Liver (tissue), 9 donors: ENCODE data around the gene ADGRF4. TPM values are rescaled to one million over a fixed set of nuclear protein-coding genes. Genes with fewer than 3 reads are reported as not detected.

Experiments used
- DNase-seq: peaks from one replicate; pipeline ENCODE4 v3.0.0-alpha.2; 2017; ENCODE audit warnings: low spot score
- H3K27ac ChIP-seq, 2 donors: one replicate each; pipeline ENCODE4 v1.7.0; 2013; ENCODE audit warnings: inconsistent platforms in 2 of 2, low read length in 2 of 2, control low read depth in 1 of 2, low read depth in 1 of 2, mild to moderate bottlenecking in 1 of 2
- H3K27me3 ChIP-seq, 4 donors: one replicate each; pipeline versions ENCODE4 v1.6.1 to v1.7.0; 2013; ENCODE audit warnings: low read length in 3 of 4, inconsistent platforms in 1 of 4, mild to moderate bottlenecking in 1 of 4, moderate library complexity in 1 of 4; ENCODE audit not compliant: control insufficient read depth in 4 of 4, insufficient read depth in 4 of 4
- H3K36me3 ChIP-seq, 4 donors: one replicate each; pipeline versions ENCODE4 v1.6.1 to v1.7.0; 2013; ENCODE audit warnings: low read length in 3 of 4, mild to moderate bottlenecking in 3 of 4, low read depth in 1 of 4, moderate library complexity in 1 of 4; ENCODE audit not compliant: control insufficient read depth in 4 of 4, insufficient read depth in 3 of 4
- H3K4me1 ChIP-seq, 4 donors: one replicate each; pipeline versions ENCODE4 v1.6.1 to v1.7.0; 2013; ENCODE audit warnings: low read length in 3 of 4, mild to moderate bottlenecking in 3 of 4, moderate library complexity in 1 of 4; ENCODE audit not compliant: control insufficient read depth in 4 of 4, insufficient read depth in 4 of 4
- H3K4me3 ChIP-seq, 3 donors: one replicate each; pipeline versions ENCODE4 v1.6.1 to v1.7.0; 2013; ENCODE audit warnings: low read length in 3 of 3, control low read depth in 1 of 3, low read depth in 1 of 3, mild to moderate bottlenecking in 1 of 3
- H3K9ac ChIP-seq, 2 donors: one replicate each; pipeline ENCODE4 v1.7.0; 2013; ENCODE audit warnings: low read length in 2 of 2, mild to moderate bottlenecking in 2 of 2, moderate library complexity in 2 of 2, control low read depth in 1 of 2, low read depth in 1 of 2
- H3K9me3 ChIP-seq, 4 donors: one replicate each; pipeline versions ENCODE4 v1.6.1 to v1.7.0; 2013; ENCODE audit warnings: low read length in 3 of 4; ENCODE audit not compliant: control insufficient read depth in 4 of 4
- ATF3 ChIP-seq: IDR thresholded peaks from 2 replicates; pipeline ENCODE4 v1.6.1; 2016; ENCODE audit warnings: antibody characterized with exemption
- CTCF ChIP-seq: fragments of 150-350 bp; IDR thresholded peaks from 2 replicates; pipeline ENCODE4 v1.5.1; 2017; ENCODE audit warnings: improper control_type of control experiment, low read depth, low read length; ENCODE audit not compliant: missing input control
- EGR1 ChIP-seq, 2 donors: IDR thresholded peaks; 2 replicates each; pipeline ENCODE4 v1.6.1; 2016 to 2018; ENCODE audit warnings: antibody characterized with exemption in 2 of 2, low read depth in 2 of 2
- FOXA1 ChIP-seq: IDR thresholded peaks from 2 replicates; pipeline ENCODE4 v1.6.1; 2016; ENCODE audit warnings: antibody characterized with exemption
- FOXA2 ChIP-seq: IDR thresholded peaks from 2 replicates; pipeline ENCODE4 v1.6.1; 2016; ENCODE audit warnings: antibody characterized with exemption
- GABPA ChIP-seq, 2 donors: IDR thresholded peaks in 1 of 2; conservative IDR thresholded peaks in 1 of 2; 2 replicates each; pipeline ENCODE4 v1.6.1; 2016; ENCODE audit warnings: antibody characterized with exemption in 2 of 2, mild to moderate bottlenecking in 1 of 2, moderate library complexity in 1 of 2
- HNF4A ChIP-seq, 2 donors: conservative IDR thresholded peaks; 2 replicates each; pipeline ENCODE4 v1.6.1; 2016; ENCODE audit warnings: antibody characterized with exemption in 2 of 2, mild to moderate bottlenecking in 2 of 2
- HNF4G ChIP-seq: IDR thresholded peaks from 2 replicates; pipeline ENCODE4 v1.6.1; 2016; ENCODE audit warnings: antibody characterized with exemption
- JUND ChIP-seq, 2 donors: IDR thresholded peaks; 2 replicates each; pipeline ENCODE4 v1.6.1; 2016; ENCODE audit warnings: antibody characterized with exemption in 2 of 2
- MAX ChIP-seq: IDR thresholded peaks from 2 replicates; pipeline ENCODE4 v1.6.1; 2016; ENCODE audit warnings: antibody characterized with exemption
- NR2F2 ChIP-seq: IDR thresholded peaks from 2 replicates; pipeline ENCODE4 v1.6.1; 2016; ENCODE audit warnings: antibody characterized with exemption
- RAD21 ChIP-seq, 2 donors: IDR thresholded peaks; 2 replicates each; pipeline ENCODE4 v1.6.1; 2016; ENCODE audit warnings: antibody characterized with exemption in 2 of 2, mild to moderate bottlenecking in 2 of 2
- REST ChIP-seq: IDR thresholded peaks from 2 replicates; pipeline ENCODE4 v1.6.1; 2016; ENCODE audit warnings: antibody characterized with exemption, mild to moderate bottlenecking
- RXRA ChIP-seq, 2 donors: IDR thresholded peaks; 2 replicates each; pipeline ENCODE4 v1.6.1; 2017 to 2018; ENCODE audit warnings: antibody characterized with exemption in 2 of 2, mild to moderate bottlenecking in 1 of 2
- SP1 ChIP-seq: IDR thresholded peaks from 2 replicates; pipeline ENCODE4 v1.6.1; 2018; ENCODE audit warnings: antibody characterized with exemption, mild to moderate bottlenecking
- TAF1 ChIP-seq: conservative IDR thresholded peaks from 2 replicates; pipeline ENCODE4 v1.6.1; 2016; ENCODE audit warnings: antibody characterized with exemption, mild to moderate bottlenecking
- YY1 ChIP-seq: IDR thresholded peaks from 2 replicates; pipeline ENCODE4 v1.6.1; 2016; ENCODE audit warnings: antibody characterized with exemption, mild to moderate bottlenecking
- ZBTB33 ChIP-seq: IDR thresholded peaks from 2 replicates; pipeline ENCODE4 v1.6.1; 2016; ENCODE audit warnings: antibody characterized with exemption
- WGBS: extraction: QIAGEN DNeasy Blood & Tissue Kit; methylation state at CpG from one replicate; pipeline ENCODE4 v1.1.7; 2013; 5-methylcytosine and 5-hydroxymethylcytosine counted together
- polyA plus RNA-seq, 2 donors: library from polyadenylated mRNA; stranded (reverse) in 1 of 2; unstranded in 1 of 2; fragments of 200-250 nt in 1 of 2; fragments of >200 nt in 1 of 2; fragmentation: Nextera tagmentation in 1 of 2; extraction: Ambion mirVana in 1 of 2; gene quantifications; one replicate each; pipeline versions ENCODE4 v1.2.1 to v1.2.3, GENCODE V29; 2013 to 2015
- total RNA-seq, 2 donors: library from RNA; depleted of rRNA; stranded (reverse); fragments of >200 nt; gene quantifications; one replicate each; pipeline ENCODE4 v1.2.3, GENCODE V29; 2014
- donor health status: healthy.
- donor health status: healthy.
- donor health status: healthy.
- donor health status: healthy.
- donor health status: healthy.

The ADGRF4 gene
- total and polyA plus RNA-seq, 4 donors, result not detected

- Histone ChIP-seq H3K9me3 (no peaks in the 10 kb centered on the region), H3K27ac (no peak overlapping the region), H3K4me3 (no peak overlapping the region), H3K9ac (no peak overlapping the region), H3K36me3 (no peaks in the 10 kb centered on the region), H3K27me3 (peaks cover 0 to 2% (median 0%) of the 10 kb centered on the region in 4 donors), H3K4me1 (no peaks in the 10 kb centered on the region)
- DNase-seq, result no peak
- TF ChIP-seq FOXA2 (no peak), RXRA (IDR thresholded peaks at IDR 0.05) (no peak), SP1 (no peak), CTCF (no peak), FOXA1 (no peak), RAD21 (IDR thresholded peaks at IDR 0.05) (no peak)
- WGBS, result 90% methylated on average over 3 of the region's 3 CpGs
Observed at GRCh38 chr6:47762502-47762901, 64.1 kb downstream of the ADGRF4 start.

GRCh38 chr6:47766445-47766844 is 68.1 kb downstream of the ADGRF4 start:
- Histone ChIP-seq H3K27me3 (peaks cover 0 to 2% (median 0%) of the 10 kb centered on the region in 4 donors), H3K36me3 (no peaks in the 10 kb centered on the region), H3K9me3 (no peaks in the 10 kb centered on the region), H3K4me3 (no peak overlapping the region), H3K9ac (no peak overlapping the region), H3K4me1 (no peaks in the 10 kb centered on the region), H3K27ac (no peak overlapping the region)
- DNase-seq, result no peak
- WGBS, result 91% methylated on average over 3 of the region's 3 CpGs
- no peak for TF ChIP-seq ZBTB33
- TF ChIP-seq SP1, result no peak
- TF ChIP-seq HNF4G, result no peak
- TF ChIP-seq MAX, result no peak
- TF ChIP-seq NR2F2, result no peak
- no peak for TF ChIP-seq ATF3
- TF ChIP-seq TAF1, result no peak
- TF ChIP-seq YY1, result no peak
- no peak for TF ChIP-seq EGR1 (IDR thresholded peaks at IDR 0.05; ENCODE audit: low read depth in 2 of 2)
- TF ChIP-seq RXRA (IDR thresholded peaks at IDR 0.05), result no peak
- no peak for TF ChIP-seq JUND (IDR thresholded peaks at IDR 0.05)
- TF ChIP-seq HNF4A (conservative IDR thresholded peaks at IDR 0.05), result no peak
- TF ChIP-seq GABPA (IDR thresholded peaks at IDR 0.05 in 1 of 2, conservative IDR thresholded peaks at IDR 0.05 in 1 of 2), result no peak
- no peak for TF ChIP-seq REST
- TF ChIP-seq CTCF, result no peak
- no peak for TF ChIP-seq RAD21 (IDR thresholded peaks at IDR 0.05)
- no peak for TF ChIP-seq FOXA1
- TF ChIP-seq FOXA2, result no peak
